Osteoblast (primary cell): ENCODE data around the gene KIF21B. TPM values are rescaled to one million over a fixed set of nuclear protein-coding genes. Genes with fewer than 3 reads are reported as not detected.

Experiments
- DNase-seq: peaks from one replicate; pipeline ENCODE4 v3.0.0; 2011; ENCODE audit warnings: low spot score, mixed read lengths; ENCODE audit not compliant: insufficient read length; ENCODE audit errors: missing footprints
- H2AFZ ChIP-seq: 2 replicates; pipeline ENCODE4 v1.6.0; 2011; ENCODE audit warnings: mild to moderate bottlenecking, low read length
- H3K27ac ChIP-seq: 2 replicates; pipeline ENCODE4 v1.5.1; 2011; ENCODE audit warnings: mild to moderate bottlenecking, low read depth, low read length, moderate library complexity
- H3K27me3 ChIP-seq: 2 replicates; pipeline ENCODE4 v1.6.0; 2012; ENCODE audit warnings: mild to moderate bottlenecking, control low read depth, inconsistent platforms, low read length, moderate library complexity; ENCODE audit not compliant: insufficient read depth
- H3K36me3 ChIP-seq: 2 replicates; pipeline ENCODE4 v1.5.1; 2011; ENCODE audit warnings: mild to moderate bottlenecking, low read length, control low read depth, moderate library complexity; ENCODE audit not compliant: insufficient read depth
- H3K4me1 ChIP-seq: 2 replicates; pipeline ENCODE4 v1.5.1; 2011; ENCODE audit warnings: mild to moderate bottlenecking, low read length, control low read depth, moderate library complexity; ENCODE audit not compliant: insufficient read depth
- H3K4me2 ChIP-seq: 2 replicates; pipeline ENCODE4 v1.6.0; 2011; ENCODE audit warnings: mild to moderate bottlenecking, low read length; ENCODE audit not compliant: insufficient read depth
- H3K4me3 ChIP-seq: fragments of 200-600 bp; sonication (generic); 3 replicates; pipeline ENCODE4 v1.5.1; 2012; ENCODE audit warnings: mild to moderate bottlenecking, low read length, inconsistent platforms; ENCODE audit not compliant: insufficient read depth
- H3K79me2 ChIP-seq: 2 replicates; pipeline ENCODE4 v1.6.0; 2012; ENCODE audit warnings: mild to moderate bottlenecking, low read length, control low read depth, inconsistent platforms; ENCODE audit not compliant: insufficient read depth
- H3K9me3 ChIP-seq: 2 replicates; pipeline ENCODE4 v1.5.1; 2011; ENCODE audit warnings: low read depth, low read length, control low read depth
- H4K20me1 ChIP-seq: 2 replicates; pipeline ENCODE4 v1.6.0; 2012; ENCODE audit warnings: mild to moderate bottlenecking, low read length, control low read depth; ENCODE audit not compliant: insufficient read depth
- total RNA-seq: library from RNA; depleted of rRNA; stranded (reverse); fragments of >200 nt; gene quantifications from 2 replicates; pipeline ENCODE4 v1.2.3, GENCODE V29; 2012
- TF ChIP-seq, protein P1 (sequence below): IDR thresholded peaks from 2 replicates; pipeline ENCODE4 v1.5.1; 2011; ENCODE audit warnings: mild to moderate bottlenecking, low read depth, low read length, moderate library complexity; ENCODE audit errors: extremely low read depth

Gene KIF21B
- total RNA-seq, 1 donor, result under 0.01 TPM

GRCh38 chr1:200985481-200985880, 38.0 kb downstream of the KIF21B start:
- H3K9me3 ChIP-seq, result no peaks in the 10 kb centered on the region
- no peak for DNase-seq

GRCh38 chr1:200983035-200983561, 40.4 kb downstream of the KIF21B start:
- TF ChIP-seq, protein P1, sequence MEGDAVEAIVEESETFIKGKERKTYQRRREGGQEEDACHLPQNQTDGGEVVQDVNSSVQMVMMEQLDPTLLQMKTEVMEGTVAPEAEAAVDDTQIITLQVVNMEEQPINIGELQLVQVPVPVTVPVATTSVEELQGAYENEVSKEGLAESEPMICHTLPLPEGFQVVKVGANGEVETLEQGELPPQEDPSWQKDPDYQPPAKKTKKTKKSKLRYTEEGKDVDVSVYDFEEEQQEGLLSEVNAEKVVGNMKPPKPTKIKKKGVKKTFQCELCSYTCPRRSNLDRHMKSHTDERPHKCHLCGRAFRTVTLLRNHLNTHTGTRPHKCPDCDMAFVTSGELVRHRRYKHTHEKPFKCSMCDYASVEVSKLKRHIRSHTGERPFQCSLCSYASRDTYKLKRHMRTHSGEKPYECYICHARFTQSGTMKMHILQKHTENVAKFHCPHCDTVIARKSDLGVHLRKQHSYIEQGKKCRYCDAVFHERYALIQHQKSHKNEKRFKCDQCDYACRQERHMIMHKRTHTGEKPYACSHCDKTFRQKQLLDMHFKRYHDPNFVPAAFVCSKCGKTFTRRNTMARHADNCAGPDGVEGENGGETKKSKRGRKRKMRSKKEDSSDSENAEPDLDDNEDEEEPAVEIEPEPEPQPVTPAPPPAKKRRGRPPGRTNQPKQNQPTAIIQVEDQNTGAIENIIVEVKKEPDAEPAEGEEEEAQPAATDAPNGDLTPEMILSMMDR, result no peak
- Histone ChIP-seq H3K4me3 (no peak overlapping the region), H3K4me1 (no peaks in the 10 kb centered on the region), H4K20me1 (no peaks in the 10 kb centered on the region), H3K27ac (no peak overlapping the region), H3K27me3 (no peaks in the 10 kb centered on the region), H2AFZ (no peak overlapping the region), H3K79me2 (no peaks in the 10 kb centered on the region), H3K9me3 (no peaks in the 10 kb centered on the region), H3K4me2 (no peak overlapping the region), H3K36me3 (no peaks in the 10 kb centered on the region)
- DNase-seq, result peak; percentile 68

More at GRCh38 chr1:200985481-200985880, 38.0 kb downstream of the KIF21B start:
- Histone ChIP-seq H3K36me3 (no peaks in the 10 kb centered on the region), H4K20me1 (no peaks in the 10 kb centered on the region), H3K4me2 (no peak overlapping the region), H3K27ac (no peak overlapping the region), H3K79me2 (no peaks in the 10 kb centered on the region), H3K4me3 (no peak overlapping the region), H3K4me1 (no peaks in the 10 kb centered on the region), H2AFZ (no peak overlapping the region), H3K27me3 (no peaks in the 10 kb centered on the region)
- TF ChIP-seq, protein P1, result no peak

DNA sequence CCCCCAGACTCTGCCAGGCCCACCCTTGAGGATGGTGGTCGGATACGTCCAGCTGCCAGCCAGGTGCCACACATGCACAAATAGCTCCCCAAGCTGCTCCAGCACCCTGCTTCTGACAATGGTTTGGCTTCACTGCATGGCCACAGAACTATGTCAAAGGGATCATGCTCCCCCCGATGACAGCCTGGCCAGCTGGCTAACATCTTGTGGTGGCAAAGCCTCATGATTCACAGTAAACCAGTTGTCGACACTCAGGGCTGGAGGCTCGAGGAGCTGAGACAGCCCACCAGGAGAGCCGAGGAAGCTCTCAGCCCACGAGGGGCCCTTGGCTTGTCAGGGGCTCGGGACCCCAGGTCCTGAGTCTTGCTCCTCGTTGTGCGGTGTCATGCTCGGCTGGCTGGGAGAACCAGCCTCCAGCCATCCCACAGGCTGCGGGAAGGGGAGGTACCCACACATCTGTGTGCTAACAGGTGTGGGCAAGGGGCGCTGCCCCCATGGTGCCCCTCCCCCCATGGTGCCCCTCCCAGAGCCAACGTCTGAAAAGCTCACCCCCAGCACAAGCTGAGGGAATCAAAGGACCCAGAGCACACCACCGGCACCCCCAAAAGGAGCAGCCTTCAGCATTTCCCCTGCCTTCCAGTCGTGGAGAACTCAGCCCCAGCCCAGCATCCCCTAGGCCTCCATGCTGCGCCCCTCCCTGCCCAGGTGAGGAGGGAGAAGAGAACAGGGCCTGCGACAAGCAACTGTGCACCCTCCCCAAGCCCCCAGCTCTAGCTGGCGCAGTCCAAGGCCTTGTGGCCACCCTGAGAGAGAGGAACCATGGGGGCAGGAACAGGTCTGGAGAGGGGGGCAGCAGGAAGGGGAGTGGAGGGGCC, 41.2 kb downstream of the KIF21B start:
- Histone ChIP-seq H4K20me1 (no peaks in the 10 kb centered on the region), H3K4me1 (no peaks in the 10 kb centered on the region), H3K4me3 (no peak overlapping the region), H3K4me2 (no peak overlapping the region), H3K36me3 (no peaks in the 10 kb centered on the region), H3K27me3 (no peaks in the 10 kb centered on the region), H2AFZ (no peak overlapping the region), H3K9me3 (no peaks in the 10 kb centered on the region), H3K79me2 (no peaks in the 10 kb centered on the region), H3K27ac (no peak overlapping the region)
- TF ChIP-seq, protein P1, result no peak
- peak; percentile 87 for DNase-seq

DNA sequence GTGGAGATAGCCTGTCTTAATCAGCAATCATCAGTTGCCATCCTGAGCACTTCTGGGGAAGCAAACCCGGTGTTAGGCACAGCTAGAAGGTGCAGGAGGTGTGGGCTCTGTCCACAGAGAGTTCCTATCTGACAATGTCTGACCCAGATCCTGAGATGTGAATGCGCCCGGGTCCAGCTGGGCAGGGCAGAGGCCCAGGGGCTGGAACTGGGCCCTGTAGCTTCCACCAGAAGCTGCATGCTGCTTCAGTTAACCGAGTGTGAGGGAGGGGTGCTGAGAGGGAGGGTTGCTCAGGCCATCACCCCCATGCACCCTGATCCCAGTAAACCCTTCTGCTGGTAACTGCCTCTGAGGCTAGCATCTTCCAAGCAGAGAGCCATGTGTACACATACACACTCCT, 42.2 kb downstream of the KIF21B start:
- Histone ChIP-seq H2AFZ (no peak overlapping the region), H4K20me1 (no peaks in the 10 kb centered on the region), H3K27ac (no peak overlapping the region), H3K79me2 (no peaks in the 10 kb centered on the region), H3K36me3 (no peaks in the 10 kb centered on the region), H3K9me3 (no peaks in the 10 kb centered on the region), H3K27me3 (no peaks in the 10 kb centered on the region), H3K4me2 (no peak overlapping the region), H3K4me3 (no peak overlapping the region), H3K4me1 (no peaks in the 10 kb centered on the region)
- TF ChIP-seq, protein P1, result no peak
- DNase-seq, result peak; percentile 31
